Measurements from ENCODE around the gene SCARF2.

The SCARF2 gene

GRCh38 chr22:20433191-20433590 lies 4.4 kb downstream of the SCARF2 start:
- Histone ChIP-seq H3K4me1 (ENCODE audit: control insufficient read depth, insufficient read depth, low read length) (no peaks in the 10 kb centered on the region), H3K4me3 (ENCODE audit: low read depth, low read length) (no peak overlapping the region), H3K9me3 (ENCODE audit: control insufficient read depth, insufficient read depth, low read depth, low read length) (no peaks in the 10 kb centered on the region), H3K27ac (ENCODE audit: extremely low read depth, low read depth, low read length) (no peak overlapping the region), H3K36me3 (ENCODE audit: control insufficient read depth in 2 of 2, insufficient read depth in 1 of 2, low read length in 2 of 2) (peaks cover 0 to 49% of the 10 kb centered on the region in 2 experiments; a peak in 1 of 3 replicates)
- no peak for TF ChIP-seq ZNF132 (tag by site-specific recombination; IDR thresholded peaks at IDR 0.05; ENCODE audit: borderline replicate concordance)
- TF ChIP-seq HIC1 (tag by site-specific recombination; IDR thresholded peaks at IDR 0.05): no peak
- TF ChIP-seq ZBTB1 (tag by site-specific recombination; IDR thresholded peaks at IDR 0.05): no peak
- no peak for TF ChIP-seq ZNF600 (tag by site-specific recombination; IDR thresholded peaks at IDR 0.05)
- no peak for TF ChIP-seq ZNF530 (tag by site-specific recombination; IDR thresholded peaks at IDR 0.05; ENCODE audit: low read depth)
- TF ChIP-seq ZNF610 (tag by site-specific recombination; IDR thresholded peaks at IDR 0.05; ENCODE audit: borderline replicate concordance): no peak
- no peak for TF ChIP-seq ZBTB21 (tag by site-specific recombination; IDR thresholded peaks at IDR 0.05)
- TF ChIP-seq ZNF521 (tag by site-specific recombination; IDR thresholded peaks at IDR 0.05): no peak
- no peak for TF ChIP-seq ZNF426 (tag by site-specific recombination; IDR thresholded peaks at IDR 0.05)
- TF ChIP-seq ZNF37A (tag by site-specific recombination; IDR thresholded peaks at IDR 0.05): no peak
- ChIA-PET POLR2A (interaction anchor here (0.9 kb wide), 1 partner anchor 10 kb away, joined by 3 read pairs; no protein-coding TSS in a partner anchor), CTCF (interaction anchor here (1.5 to 2.5 kb wide), 2 partner anchors 10 to 22 kb away, joined by 4 to 15 read pairs; no protein-coding TSS in a partner anchor)

- no peaks in the 10 kb centered on the region for H3K4me1 ChIP-seq (ENCODE audit: control insufficient read depth, insufficient read depth, low read length)
- TF ChIP-seq ZNF132 (tag by site-specific recombination; IDR thresholded peaks at IDR 0.05; ENCODE audit: borderline replicate concordance) (no peak), ZNF777 (tag by site-specific recombination; IDR thresholded peaks at IDR 0.05; ENCODE audit: borderline replicate concordance) (no peak), ZFP69B (tag by site-specific recombination; IDR thresholded peaks at IDR 0.05) (no peak), ZNF221 (tag by site-specific recombination; IDR thresholded peaks at IDR 0.05; ENCODE audit: borderline replicate concordance) (no peak), ZNF184 (tag by site-specific recombination; IDR thresholded peaks at IDR 0.05) (no peak), BCL6B (tag by site-specific recombination; IDR thresholded peaks at IDR 0.05) (no peak), ZNF280D (tag by site-specific recombination; IDR thresholded peaks at IDR 0.05) (no peak), ZNF529 (tag by site-specific recombination; IDR thresholded peaks at IDR 0.05; ENCODE audit: insufficient replicate concordance) (no peak), CTCF (tag by site-specific recombination; IDR thresholded peaks at IDR 0.05) (no peak), ZNF48 (tag by site-specific recombination; IDR thresholded peaks at IDR 0.05) (no peak), ZNF449 (tag by site-specific recombination; IDR thresholded peaks at IDR 0.05) (no peak), ZNF423 (tag by site-specific recombination; IDR thresholded peaks at IDR 0.05) (no peak), ZNF19 (tag by site-specific recombination; IDR thresholded peaks at IDR 0.05; ENCODE audit: low read depth) (no peak), ZNF510 (tag by site-specific recombination; IDR thresholded peaks at IDR 0.05; ENCODE audit: insufficient replicate concordance) (no peak)
- H3K9me3 ChIP-seq (ENCODE audit: control insufficient read depth, insufficient read depth, low read depth, low read length): no peaks in the 10 kb centered on the region
- POLR2A ChIA-PET: no interaction called here
- CTCF ChIA-PET: interaction anchor here (1.5 kb wide), 1 partner anchor 9 kb away, joined by 4 read pairs; no protein-coding TSS in a partner anchor
- no peak overlapping the region for H3K4me3 ChIP-seq (ENCODE audit: low read depth, low read length)
- H3K27ac ChIP-seq (ENCODE audit: extremely low read depth, low read depth, low read length): no peak overlapping the region
- H3K36me3 ChIP-seq (ENCODE audit: control insufficient read depth in 2 of 2, insufficient read depth in 1 of 2, low read length in 2 of 2): peaks cover 0 to 57% of the 10 kb centered on the region in 2 experiments; a peak in 1 of 3 replicates
Observed at GRCh38 chr22:20432244-20432686, 5.4 kb downstream of the SCARF2 start.

Measured in HEK293 (cell line).